Stimulated activated CD8-positive, alpha-beta memory T cell treated with anti-CD3 and anti-CD28 coated beads, Interleukin-12 subunit alpha, Interleukin-12 subunit beta, amount 100 ng/mL, for 24 hours (primary cell): ENCODE measurements around the gene BICRA.
"Not testable (repeated sequence)": the region's sequence is repeated elsewhere in the genome, so short reads cannot be mapped to it uniquely, and the experiment has no call there.

Source experiments
- DNase-seq: peaks from one replicate; pipeline ENCODE4 v3.0.0-alpha.2; 2020; ENCODE audit errors: extremely low read depth

The BICRA gene

DNA sequence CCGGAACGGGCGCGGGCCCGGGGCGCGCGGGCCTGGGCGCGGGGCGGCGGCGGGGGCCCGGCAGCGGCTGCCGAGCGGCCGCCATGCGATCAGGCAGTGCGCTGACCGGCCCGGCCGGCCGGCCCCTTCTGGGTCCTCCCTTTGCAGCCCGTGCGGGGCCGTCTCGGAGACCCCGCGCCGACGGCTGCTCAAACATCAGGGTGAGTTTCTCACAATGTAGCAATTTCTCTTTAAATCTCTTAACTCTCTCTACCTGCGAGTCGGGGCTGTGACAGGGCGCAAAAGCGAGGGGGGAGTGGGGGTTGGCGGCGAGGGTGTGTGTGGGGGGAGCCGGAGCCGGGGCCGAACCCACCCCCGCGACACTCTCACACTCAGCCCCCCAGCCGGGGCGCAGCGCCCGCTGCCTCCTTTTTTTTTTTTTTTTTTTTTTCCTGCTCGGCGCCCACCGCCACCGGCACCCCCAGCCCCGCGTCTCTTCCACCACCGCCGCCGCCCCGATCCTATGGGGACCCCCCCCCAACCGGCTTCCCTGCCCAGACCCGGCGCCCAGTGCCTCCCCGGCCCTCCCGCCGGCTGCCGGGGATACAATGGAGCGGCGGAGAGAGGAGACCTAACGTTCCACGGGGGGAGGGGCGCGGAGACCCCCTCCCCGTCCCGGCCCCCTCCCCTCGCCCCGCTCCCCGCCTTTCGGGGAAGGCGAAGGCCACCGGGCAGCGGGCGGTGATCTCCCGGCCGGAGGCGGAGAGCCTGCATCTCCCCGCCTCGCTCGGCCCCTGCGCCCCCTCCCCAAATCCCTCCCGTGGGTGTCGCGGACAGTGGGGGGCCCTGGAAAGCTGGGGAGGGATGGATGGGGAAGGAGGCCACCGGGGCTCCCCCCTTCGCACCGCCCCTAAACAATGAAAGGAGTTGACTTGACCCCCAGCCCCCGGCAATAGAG lies at the start of gene BICRA:
Gene BICRA (plus strand): TSS at position 166 of the 937 bp plus-strand sequence. CDS start 64,441 bp downstream, outside the sequence.
- peak; percentile 58 for DNase-seq

DNA sequence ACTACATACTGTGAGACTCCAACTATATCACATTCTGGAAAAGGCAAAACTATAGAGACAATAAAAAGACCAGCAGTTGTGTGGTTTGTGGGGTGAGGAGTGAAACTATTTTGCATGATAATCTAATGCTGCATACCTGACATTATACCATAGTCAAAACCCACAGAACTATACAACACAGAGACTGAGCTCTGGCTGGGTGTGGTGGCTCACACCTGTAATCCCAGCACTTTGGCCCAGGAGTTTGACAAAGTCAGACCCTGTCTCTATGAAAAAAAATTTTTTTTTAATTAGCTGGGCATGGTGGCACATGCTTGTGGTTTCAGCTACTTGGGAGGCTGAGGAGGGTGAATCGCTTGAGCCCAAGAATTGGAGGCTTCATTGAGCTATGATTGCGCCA lies 47.9 kb upstream of the BICRA start:
- DNase-seq: no peak

DNA sequence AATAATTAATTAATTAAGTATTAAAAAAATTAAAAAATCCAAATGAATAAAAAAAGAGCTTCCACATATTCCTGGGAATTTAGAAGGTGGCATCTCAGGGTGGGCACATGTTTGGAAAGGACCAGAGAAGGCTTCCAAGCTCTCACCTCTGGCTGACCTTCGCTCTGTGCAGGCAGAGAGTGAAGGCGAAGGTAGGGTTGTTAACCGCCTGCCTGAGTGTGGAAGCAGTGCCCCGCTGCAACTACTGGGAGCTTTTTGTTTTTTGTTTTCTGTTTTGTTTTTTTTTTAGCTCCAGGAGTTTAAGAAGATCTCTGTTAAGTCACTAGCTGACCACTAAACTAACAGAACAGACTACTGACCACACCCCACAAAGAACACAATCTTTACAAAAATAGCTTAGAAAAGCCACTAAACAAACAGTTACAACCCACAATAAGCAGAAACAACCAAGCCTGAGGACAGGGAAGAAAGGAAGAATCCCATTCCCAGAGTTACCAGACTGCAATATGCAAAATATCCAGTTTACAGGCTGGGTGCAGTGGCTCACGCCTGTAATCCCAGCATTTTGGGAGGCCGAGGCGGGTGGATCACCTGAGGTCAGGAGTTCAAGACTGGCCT lies 47.4 kb upstream of the BICRA start:
- DNase-seq: no peak

DNA sequence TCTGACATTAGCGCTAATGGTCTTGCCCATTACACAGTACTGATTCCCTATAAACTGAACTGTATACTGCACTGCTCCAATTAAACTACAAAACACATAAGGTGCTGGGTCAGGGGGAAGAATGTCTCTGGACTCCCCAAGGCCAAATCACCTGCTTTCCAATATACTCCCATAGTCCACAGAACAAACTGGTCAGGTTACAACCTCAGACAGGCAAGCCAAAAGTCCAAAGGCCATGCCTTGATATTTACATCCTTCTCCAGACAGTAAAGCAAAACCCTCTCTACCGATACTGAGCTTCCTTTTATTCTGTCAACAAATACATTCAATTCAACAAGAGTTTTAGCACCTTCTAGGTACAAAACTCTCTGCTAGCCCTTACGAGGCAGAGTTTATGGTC lies 44.9 kb upstream of the BICRA start:
- no peak for DNase-seq

DNA sequence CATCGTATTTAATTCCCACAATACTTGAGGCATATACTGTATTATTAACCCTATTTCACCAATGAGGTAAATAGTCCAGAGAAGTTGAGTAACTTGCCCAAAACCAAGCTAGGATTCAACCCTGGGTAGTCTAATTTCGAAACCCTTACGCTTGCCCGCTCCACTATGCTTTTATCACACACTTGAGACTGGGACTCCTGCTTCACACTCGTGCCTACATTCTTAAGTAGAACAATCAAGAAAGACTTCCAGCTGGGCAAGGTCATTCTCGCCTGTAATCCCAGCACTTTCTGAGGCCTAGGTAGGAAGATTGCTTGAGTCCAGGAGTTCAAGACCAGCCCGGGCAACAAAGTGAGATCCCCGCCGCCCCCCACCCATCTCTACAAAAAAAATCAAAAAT lies 39.6 kb upstream of the BICRA start:
- no peak for DNase-seq

DNA sequence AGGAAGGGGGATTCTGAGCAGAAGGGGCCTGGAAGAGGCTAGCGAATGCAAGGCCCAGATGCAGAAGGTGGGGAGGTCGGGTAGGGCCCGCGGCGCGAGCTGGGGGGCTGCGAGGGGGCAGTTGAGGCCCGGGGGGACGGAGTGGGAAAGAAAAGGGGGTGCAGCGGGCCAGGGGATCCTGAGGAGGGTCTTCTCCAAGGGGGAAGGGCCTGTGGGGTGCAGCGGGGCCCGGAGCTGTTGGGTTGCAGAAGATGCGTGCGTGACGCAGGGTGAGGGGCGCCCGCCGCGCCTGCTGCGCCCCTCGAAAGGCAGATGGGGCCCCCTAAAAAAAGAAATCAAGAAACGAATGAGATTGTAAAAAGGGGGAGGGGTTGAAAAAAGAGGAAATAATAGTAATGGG lies 36.3 kb upstream of the BICRA start:
- no peak for DNase-seq

DNA sequence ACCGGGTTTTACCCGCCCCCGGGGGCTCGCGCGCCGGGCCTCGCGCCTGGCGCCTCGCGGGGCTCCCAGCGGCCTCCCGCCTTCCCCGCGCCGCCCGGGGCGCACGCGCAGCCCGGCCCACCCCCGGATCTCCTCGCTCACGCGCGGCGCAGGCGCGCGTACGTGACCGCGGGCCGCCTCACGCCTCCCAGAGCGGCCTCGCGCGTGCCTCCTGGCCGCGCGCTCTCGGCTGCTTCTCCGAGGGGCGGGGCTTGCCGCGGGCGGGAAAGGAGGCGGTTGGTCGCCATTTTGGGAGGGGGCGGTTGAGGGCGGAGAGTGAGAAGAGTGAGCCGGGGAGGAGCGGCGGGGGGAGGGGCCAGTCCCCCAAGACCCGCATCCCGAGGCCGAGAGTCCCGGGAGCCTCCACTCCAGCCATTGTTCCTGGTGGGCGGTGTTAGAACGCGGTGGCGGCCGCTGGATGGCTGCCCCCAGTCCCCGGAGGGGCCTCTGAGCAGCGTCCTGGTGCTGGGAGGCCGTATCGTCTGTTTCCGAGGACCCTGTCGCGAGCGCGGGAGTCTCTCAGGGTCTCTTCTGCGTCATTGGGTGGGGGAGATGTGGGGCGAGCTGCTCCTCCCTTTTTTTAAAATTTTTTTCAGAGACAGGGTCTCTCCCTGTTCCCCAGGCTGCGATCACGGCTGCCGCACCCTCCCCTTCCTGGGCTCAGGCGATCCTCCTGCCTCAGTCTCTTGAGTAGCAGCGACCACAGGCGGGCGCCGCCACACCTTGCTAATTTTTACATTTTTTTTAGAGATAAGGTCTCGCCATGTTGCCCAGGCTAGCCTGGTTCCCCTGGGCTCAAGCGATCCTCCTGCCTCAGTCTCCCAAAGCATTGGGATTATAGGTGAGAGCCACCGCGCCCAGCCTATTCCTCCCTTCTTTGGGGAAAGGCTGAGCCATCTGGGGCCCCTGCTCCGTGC lies 35.6 kb upstream of the BICRA start, which contains the start of gene ZNF541:
Gene ZNF541 (minus strand): TSS at position 78 of the 956 bp plus-strand sequence. CDS start 17,292 bp downstream, outside the sequence.
- peak; percentile 42 for DNase-seq

DNA sequence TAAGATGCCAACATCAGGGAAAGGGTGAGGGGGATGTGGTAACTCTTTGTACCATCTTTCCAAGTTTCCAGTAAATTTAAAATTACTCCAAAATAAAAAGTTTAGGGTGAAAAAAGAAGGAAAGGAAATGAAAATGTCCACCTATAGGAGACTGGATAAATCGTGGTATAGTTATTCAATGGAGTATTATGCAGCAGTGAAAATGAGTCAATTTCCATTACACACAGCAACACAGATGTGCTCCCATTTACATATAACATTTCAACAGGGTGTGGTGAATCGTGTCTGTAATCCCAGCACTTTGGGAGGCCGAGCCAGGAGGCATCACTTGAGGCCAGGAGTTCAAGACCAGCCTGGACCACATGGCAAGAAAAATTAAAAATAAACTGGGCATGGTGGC lies 28.5 kb upstream of the BICRA start:
- no peak for DNase-seq

DNA sequence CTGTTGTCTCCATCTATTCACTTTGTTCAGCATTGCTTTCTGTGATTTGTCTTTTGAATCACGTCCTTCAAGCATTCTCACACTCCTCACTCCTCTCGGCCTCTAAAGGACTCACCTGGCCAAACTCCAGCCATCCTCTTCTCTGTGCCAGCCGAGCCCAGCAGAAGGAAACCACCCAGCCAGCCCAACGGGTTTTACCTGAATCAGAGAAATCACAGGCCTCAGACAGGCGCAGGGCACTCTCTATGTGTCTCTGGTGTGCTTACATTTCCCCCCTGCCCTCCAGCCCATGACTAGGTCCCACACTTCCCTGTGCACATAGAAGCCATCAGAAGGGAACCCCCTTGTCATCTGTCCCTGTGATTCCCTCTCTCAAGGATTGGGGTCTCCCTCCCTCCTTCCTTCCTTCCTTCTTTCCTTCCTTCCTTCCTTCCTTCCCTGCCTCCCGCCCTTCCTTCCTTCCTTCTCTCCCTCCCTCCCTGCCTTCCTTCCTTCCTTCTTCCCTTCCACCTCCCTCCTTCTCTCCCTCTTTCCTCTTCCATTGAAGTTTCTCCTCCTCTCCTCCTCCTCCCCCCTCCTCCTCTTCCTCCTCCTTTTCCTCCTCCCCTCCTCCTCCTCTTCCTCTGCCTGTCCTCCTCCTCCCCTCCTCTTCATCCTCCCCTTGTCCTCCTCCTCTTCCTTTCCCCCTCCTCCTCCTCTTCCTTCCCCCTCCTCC lies 27.2 kb upstream of the BICRA start:
- DNase-seq: no peak

DNA sequence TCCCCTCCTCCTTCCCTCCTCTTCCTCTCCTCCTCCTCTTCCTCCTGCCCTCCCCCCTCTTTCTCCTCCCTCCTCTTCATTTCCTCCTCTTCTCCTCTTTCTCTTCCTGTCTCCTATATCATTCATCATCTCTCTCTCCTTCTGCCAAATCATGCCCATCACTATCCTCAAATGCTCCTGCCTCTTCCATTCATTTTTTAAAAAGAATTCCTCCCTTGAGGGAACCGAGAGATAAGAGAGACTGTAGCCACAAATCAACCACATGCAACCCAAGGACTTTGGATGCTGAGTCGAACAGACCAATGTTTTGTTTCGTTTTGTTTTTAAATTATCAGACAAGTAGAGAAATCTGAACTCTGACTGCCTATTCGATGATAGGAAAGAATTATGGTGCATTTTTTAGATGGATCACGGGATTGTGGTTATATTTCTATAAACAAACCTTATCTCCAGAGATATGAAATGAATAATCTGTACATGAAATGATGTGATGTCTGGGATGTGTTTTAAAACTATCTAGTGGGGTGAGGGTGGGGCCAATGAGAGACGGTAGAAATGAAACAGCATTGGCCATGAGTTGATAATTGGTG lies 26.5 kb upstream of the BICRA start:
- DNase-seq: no peak

DNA sequence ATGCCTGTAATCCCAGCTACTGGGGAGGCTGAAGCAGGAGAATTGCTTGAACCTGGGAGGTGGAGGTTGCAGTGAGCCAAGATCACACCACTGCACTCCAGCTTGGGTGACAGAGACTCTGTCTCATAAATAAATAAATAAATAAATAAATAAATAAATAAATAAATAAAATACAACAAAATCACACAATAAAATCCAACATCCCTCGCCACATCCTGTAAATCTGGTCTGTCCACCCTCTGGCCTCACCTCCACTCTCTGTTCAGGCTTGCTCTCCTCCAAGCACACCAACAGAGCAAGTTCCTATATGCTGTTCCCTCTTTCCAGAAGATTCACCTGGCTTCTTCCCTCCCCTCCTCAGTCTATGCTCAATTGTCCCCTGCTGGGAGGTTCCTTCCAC lies 25.8 kb upstream of the BICRA start:
- DNase-seq: not testable (repeated sequence)

DNA sequence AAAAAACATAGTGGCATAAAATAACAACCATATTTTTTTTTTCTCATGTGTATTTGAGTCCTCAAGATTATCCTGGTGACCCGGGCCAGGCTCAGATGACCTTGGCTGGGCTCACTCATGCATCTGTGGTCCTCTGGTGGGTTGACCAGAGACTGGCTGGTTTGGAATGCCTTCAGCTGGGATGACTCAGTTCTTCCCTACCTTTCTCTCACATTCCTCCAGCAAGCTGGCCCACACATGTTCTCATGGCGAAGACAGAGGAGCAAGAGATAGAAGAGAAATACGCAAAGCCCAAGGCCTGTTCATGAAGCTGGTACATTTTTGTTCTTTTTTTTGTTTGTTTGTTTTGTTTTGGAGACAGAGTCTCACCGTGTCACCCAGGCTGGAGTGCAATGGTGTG lies 21.6 kb upstream of the BICRA start:
- DNase-seq: no peak

DNA sequence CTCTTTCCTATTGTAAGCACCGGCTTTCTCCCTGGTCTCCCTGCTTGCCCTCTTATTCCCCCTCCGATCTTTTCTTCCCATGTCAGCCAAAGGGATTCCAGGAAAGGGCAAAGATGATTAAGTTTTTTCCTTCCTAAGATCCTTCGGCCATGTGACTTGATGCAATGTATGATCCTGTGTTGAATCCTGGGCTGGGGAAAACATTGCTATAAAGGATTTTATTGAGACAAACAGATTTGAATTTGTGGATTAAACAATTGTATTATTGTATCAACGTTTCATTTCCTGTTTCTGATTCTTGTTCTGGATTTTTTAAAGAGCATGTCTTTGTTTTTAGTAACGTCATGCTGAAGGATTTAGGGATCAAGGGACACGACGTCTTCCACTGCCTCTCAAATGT lies 19.1 kb upstream of the BICRA start:
- no peak for DNase-seq

DNA sequence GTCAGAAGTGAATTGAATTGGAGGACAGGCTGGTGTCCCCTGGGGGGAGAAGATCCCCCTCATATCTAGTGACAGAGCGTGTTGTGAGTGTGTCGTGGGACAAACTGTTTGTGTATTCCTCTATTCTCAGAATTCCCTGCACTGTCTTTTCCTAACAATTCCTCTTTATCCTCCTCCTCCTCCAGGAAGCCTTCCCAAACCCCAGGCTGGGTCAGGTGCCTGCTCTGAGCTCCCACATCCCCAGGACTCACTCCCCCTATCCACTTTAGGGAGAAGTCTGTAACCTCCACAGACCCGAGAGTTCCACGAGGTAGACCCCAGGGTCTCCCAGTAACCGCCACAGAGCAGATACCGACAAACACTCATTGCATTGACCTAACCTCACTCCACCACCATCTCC lies 15.1 kb upstream of the BICRA start:
- no peak for DNase-seq

DNA sequence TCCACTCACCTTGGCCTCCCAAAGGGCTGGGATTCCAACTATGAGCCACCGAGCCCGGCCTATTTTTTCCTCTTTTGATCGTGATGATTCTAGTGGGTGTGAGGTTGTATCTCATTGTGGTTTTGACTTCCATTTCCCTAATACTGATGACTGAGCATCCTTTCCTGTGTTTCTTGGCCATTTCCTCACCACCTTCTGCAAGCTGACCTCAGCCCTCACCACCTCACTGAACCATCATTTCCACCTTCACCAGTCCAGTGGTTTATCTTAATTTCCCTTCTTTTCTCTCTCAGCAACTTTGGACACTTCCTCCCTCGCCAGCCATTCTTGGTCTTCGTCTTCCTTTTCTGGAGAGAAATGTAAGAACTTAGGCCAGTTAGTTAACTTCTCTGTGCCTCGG lies 13.0 kb upstream of the BICRA start:
- no peak for DNase-seq

DNA sequence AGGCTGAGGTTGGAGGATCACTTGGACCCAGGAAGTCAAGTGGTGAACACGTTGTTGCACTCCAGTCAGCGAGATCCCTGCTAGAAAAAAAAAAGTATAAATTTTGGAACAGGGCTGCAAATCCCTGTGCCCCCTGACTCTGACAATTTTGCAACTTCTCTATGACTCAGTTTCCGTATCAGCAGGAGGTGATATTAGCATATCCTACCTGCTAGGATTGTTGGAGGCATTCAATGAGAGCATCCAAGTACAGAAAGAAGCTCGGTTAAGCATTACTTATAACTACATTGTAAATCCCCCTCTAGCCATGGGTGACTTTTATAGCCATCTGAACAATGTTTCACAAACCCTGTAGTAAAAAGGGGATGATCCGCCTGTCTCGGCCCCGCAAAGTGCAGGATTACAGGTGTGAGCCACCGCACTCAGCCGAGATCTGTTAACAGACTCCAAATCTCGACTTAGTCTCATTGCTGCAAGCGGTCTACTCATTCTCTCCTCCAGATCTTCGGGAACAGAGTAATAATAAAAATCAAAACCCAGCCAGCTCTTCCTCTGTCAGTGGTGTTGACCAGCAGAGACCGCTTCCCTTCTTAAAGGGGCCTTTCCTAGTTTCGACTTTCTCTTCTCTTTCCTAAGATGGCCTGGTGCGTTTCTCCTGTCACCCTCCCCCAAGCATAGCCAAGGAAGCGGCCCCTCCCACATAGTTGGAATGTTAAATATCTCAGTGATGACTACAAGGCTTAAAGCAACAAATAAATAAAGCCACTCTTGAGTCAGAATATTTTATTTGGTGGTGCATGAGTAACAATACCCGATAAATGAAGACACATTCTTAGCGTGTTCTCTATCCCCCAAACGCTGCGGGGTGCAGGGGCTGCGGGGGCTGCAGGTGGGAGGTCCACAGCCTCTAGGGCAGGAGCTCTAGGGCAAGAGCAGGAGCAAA lies 10.3 kb upstream of the BICRA start:
- DNase-seq: no peak

DNA sequence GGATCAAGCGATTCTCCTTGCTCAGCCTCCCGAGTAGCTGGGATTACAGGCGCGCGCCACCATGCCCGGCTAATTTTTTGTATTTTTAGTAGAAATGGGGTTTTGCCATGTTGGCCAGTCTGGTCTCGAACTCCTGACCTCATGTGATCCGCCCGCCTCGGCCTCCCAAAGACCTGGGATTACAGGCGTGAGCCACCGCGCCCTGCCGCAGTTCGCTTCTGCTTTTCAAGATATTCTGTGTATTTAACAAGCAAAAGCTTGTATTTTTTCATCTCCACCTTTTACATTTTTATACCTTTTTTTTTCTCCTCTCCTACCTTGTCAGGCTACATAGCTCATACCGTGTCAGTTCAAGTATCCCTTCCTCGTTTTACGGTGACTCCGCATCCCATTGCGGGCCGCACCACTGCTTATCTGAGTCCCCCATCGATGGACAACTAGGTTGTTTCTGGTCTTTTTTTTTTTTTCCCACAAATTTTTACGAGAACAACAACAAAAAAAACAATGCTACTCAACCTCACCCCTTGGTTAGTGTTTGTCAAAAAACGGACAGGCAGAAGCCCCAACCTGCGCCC lies 9.2 kb upstream of the BICRA start:
- not testable (repeated sequence) for DNase-seq

DNA sequence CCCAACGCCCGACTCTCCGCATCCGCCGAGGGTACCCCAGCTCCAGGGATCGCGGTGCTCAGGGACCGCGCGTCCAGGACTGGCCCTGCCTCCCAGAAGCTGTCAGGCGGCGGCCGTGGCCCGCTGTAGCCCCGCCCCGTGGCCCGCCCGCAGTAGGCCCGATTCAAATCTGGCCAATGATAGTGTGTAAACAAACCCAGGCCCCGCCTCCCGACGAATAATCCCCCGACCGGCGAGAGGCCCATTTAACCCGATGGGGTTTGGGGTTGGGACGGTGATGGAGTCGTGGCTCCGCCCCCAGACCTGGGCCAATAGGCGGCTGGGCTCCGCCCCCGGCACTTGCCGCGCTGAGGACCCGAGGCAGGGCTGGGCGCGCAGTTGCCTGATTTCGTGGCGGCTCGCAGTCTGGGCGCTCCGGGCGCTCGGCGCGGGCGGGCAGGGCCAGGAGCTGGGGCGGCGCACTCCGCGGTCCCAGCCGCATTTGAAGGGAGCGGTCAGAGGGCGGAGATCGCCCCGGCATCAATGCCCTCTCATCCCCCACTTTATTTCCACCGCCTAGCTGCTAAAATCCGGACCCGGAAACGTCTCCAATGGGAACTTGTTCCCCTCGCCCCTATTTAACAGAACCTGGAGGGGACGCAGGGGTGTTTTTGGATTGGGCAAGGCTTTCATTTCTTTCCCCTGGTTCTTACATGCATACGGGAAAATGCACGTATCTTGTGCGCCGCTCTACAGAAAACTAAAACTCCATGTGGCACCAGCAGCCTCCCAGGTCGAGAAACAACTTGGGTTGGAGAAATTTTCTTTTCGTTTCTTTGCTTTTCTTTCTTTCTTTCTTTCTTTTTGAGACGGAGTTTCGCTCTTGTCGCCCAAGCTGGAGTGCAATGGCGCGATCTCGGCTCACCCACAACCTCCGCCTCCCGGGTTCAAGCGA lies 8.4 kb upstream of the BICRA start:
- peak; percentile 100 for DNase-seq
